H1 (cell line): ENCODE results near the gene CMTR1. TPM values are rescaled to one million over a fixed set of nuclear protein-coding genes. Genes with fewer than 3 reads are reported as not detected.

Source experiments
- CTCF ChIP-seq, 3 experiments: IDR thresholded peaks; 1 replicate in 2 of 3; 2 replicates in 1 of 3; pipeline versions ENCODE4 v1.5.1 to v1.6.1; 2011; ENCODE audit warnings: low read length in 3 of 3, mild to moderate bottlenecking in 3 of 3, inconsistent platforms in 2 of 3, low read depth in 1 of 3, moderate library complexity in 1 of 3; ENCODE audit not compliant: insufficient read depth in 1 of 3; ENCODE audit errors: control extremely low read depth in 1 of 3
- polyA plus RNA-seq, 7 experiments: library from polyadenylated mRNA; depleted of rRNA in 3 of 7; stranded (reverse) in 5 of 7; unstranded in 2 of 7; fragments of >200 nt in 5 of 7; fragments of 200-250 nt in 2 of 7; gene quantifications; 1 replicate in 5 of 7; 2 replicates in 1 of 7; 4 replicates in 1 of 7; pipeline versions ENCODE4 v1.2.1 to v1.2.3, GENCODE V29; 2011 to 2013; ENCODE audit warnings: missing spikeins in 2 of 7, mixed read lengths in 2 of 7
- total RNA-seq: library from RNA; stranded (reverse); fragmentation: NEBNext Ultra II Directional; extraction: Animal tissue kit (Norgen Biotek cat#: 25700); gene quantifications from 2 replicates; pipeline ENCODE4 v1.2.1, GENCODE V29; 2021

CMTR1 gene
- total and polyA plus RNA-seq, 2 of the 8 experiments (the other 6 are each of a cell fraction or from before 2014, with no cell fraction given), result 15.2 to 33.1 TPM

- no peak for TF ChIP-seq CTCF (IDR thresholded peaks at IDR 0.05; ENCODE audit: control extremely low read depth in 1 of 3, insufficient read depth in 1 of 3, low read depth in 1 of 3, low read length in 3 of 3)
- TF ChIP-seq, all 59 proteins: peak for 0
Measured at GRCh38 chr6:37479266-37479854, 46.3 kb downstream of the CMTR1 start (continued).
